ENCODE measurements around the gene MICOS13. TPM values are rescaled to one million over a fixed set of nuclear protein-coding genes. Genes with fewer than 3 reads are reported as not detected.
"Not testable (repeated sequence)": the region's sequence is repeated elsewhere in the genome, so short reads cannot be mapped to it uniquely, and the experiment has no call there.

MICOS13 gene
- total RNA-seq, 2 experiments from 2014 or later: 53.1 to 55.1 TPM

GRCh38 chr19:5711713-5712161, 31.4 kb upstream of the MICOS13 start:
- Mint-ChIP-seq H3K4me3 (no peak overlapping the region), H3K9me3 (ENCODE audit: insufficient read depth) (no peaks in the 10 kb centered on the region), H3K27me3 (ENCODE audit: low read depth) (no peaks in the 10 kb centered on the region), H3K27ac (no peak overlapping the region), H3K36me3 (ENCODE audit: low read depth) (peaks cover 39% of the 10 kb centered on the region), H3K4me1 (ENCODE audit: low read depth) (peaks cover 8% of the 10 kb centered on the region)
- ChIA-PET CTCF (interaction anchor here (1.2 to 2.2 kb wide), 2 partner anchors 22 to 25 kb away, joined by 5 to 12 read pairs; partner anchors contain the start of gene RPL36), POLR2A (interaction anchor here (1.7 kb wide), 1 partner anchor 21 kb away, joined by 5 read pairs; no protein-coding TSS in a partner anchor)
- ATAC-seq: no peak
- no peak for DNase-seq

- CTCF ChIA-PET: interaction anchor here (2.2 kb wide), 1 partner anchor 24 kb away, joined by 12 read pairs; no protein-coding TSS in a partner anchor
- Mint-ChIP-seq H3K4me1 (ENCODE audit: low read depth) (peaks cover 6% of the 10 kb centered on the region), H3K9me3 (ENCODE audit: insufficient read depth) (no peaks in the 10 kb centered on the region), H3K4me3 (no peak overlapping the region), H3K27ac (no peak overlapping the region), H3K27me3 (ENCODE audit: low read depth) (no peaks in the 10 kb centered on the region), H3K36me3 (ENCODE audit: low read depth) (peaks cover 41% of the 10 kb centered on the region)
- DNase-seq: no peak
- POLR2A ChIA-PET: no interaction called here
- peak; percentile 17 for ATAC-seq
Observed at GRCh38 chr19:5711025-5711424, 30.7 kb upstream of the MICOS13 start.

GRCh38 chr19:5707576-5708575, 27.6 kb upstream of the MICOS13 start:
- no peaks in the 10 kb centered on the region for H3K4me1 Mint-ChIP-seq (ENCODE audit: low read depth)
- ATAC-seq: peak; percentile 7
- no peak for DNase-seq
- no peaks in the 10 kb centered on the region for H3K27me3 Mint-ChIP-seq (ENCODE audit: low read depth)
- no peak overlapping the region for H3K4me3 Mint-ChIP-seq
- no peaks in the 10 kb centered on the region for H3K9me3 Mint-ChIP-seq (ENCODE audit: insufficient read depth)
- peaks cover 47% of the 10 kb centered on the region for H3K36me3 Mint-ChIP-seq (ENCODE audit: low read depth)
- POLR2A ChIA-PET: interaction anchor here (3.0 kb wide), 1 partner anchor 11 kb away, joined by 11 read pairs; no protein-coding TSS in a partner anchor
- CTCF ChIA-PET: interaction anchor here (1.6 to 2.0 kb wide), 2 partner anchors 17 to 21 kb away, joined by 4 read pairs; no protein-coding TSS in a partner anchor
- H3K27ac Mint-ChIP-seq: no peak overlapping the region

- Mint-ChIP-seq H3K9me3 (ENCODE audit: insufficient read depth) (no peaks in the 10 kb centered on the region), H3K36me3 (ENCODE audit: low read depth) (peaks cover 43% of the 10 kb centered on the region), H3K27ac (no peak overlapping the region), H3K4me1 (ENCODE audit: low read depth) (no peaks in the 10 kb centered on the region), H3K27me3 (ENCODE audit: low read depth) (no peaks in the 10 kb centered on the region), H3K4me3 (no peak overlapping the region)
- POLR2A ChIA-PET: interaction anchor here (3.0 kb wide), 1 partner anchor 11 kb away, joined by 11 read pairs; no protein-coding TSS in a partner anchor
- CTCF ChIA-PET: interaction anchor here (1.6 to 2.0 kb wide), 2 partner anchors 16 to 20 kb away, joined by 4 read pairs; no protein-coding TSS in a partner anchor
- no peak for ATAC-seq
- DNase-seq: no peak
Observed at GRCh38 chr19:5706876-5707573, 26.7 kb upstream of the MICOS13 start.

- ATAC-seq (no peak), DNase-seq (no peak)
- H3K27ac Mint-ChIP-seq: no peak overlapping the region
- ChIA-PET POLR2A (no interaction called here), CTCF (no interaction called here)
- no peaks in the 10 kb centered on the region for H3K27me3 Mint-ChIP-seq (ENCODE audit: low read depth)
- H3K9me3 Mint-ChIP-seq (ENCODE audit: insufficient read depth): no peaks in the 10 kb centered on the region
- no peak overlapping the region for H3K4me3 Mint-ChIP-seq
- H3K36me3 Mint-ChIP-seq (ENCODE audit: low read depth): peaks cover 50% of the 10 kb centered on the region
- no peaks in the 10 kb centered on the region for H3K4me1 Mint-ChIP-seq (ENCODE audit: low read depth)
Observed at GRCh38 chr19:5705552-5705951, 25.2 kb upstream of the MICOS13 start.

- Mint-ChIP-seq H3K4me3 (no peak overlapping the region), H3K9me3 (ENCODE audit: insufficient read depth) (no peaks in the 10 kb centered on the region), H3K4me1 (ENCODE audit: low read depth) (no peaks in the 10 kb centered on the region), H3K27me3 (ENCODE audit: low read depth) (no peaks in the 10 kb centered on the region), H3K27ac (no peak overlapping the region), H3K36me3 (ENCODE audit: low read depth) (peaks cover 53% of the 10 kb centered on the region)
- DNase-seq (no peak), ATAC-seq (no peak)
- ChIA-PET CTCF (no interaction called here), POLR2A (interaction anchor here (1.7 kb wide), 1 partner anchor 14 kb away, joined by 6 read pairs; no protein-coding TSS in a partner anchor)
Observed at GRCh38 chr19:5703819-5704818, 23.8 kb upstream of the MICOS13 start.

- ATAC-seq; H3K27me3 Mint-ChIP-seq (ENCODE audit: low read depth); CTCF ChIA-PET; H3K4me3 Mint-ChIP-seq; DNase-seq; H3K9me3 Mint-ChIP-seq (ENCODE audit: insufficient read depth); POLR2A ChIA-PET; H3K27ac Mint-ChIP-seq; H3K4me1 Mint-ChIP-seq (ENCODE audit: low read depth): not testable (repeated sequence)
- H3K36me3 Mint-ChIP-seq (ENCODE audit: low read depth): peaks cover 49% of the 10 kb centered on the region
Observed at GRCh38 chr19:5702053-5702410, 21.7 kb upstream of the MICOS13 start.

- ATAC-seq (no peak), DNase-seq (no peak)
- CTCF ChIA-PET: no interaction called here
- H3K27me3 Mint-ChIP-seq (ENCODE audit: low read depth): no peaks in the 10 kb centered on the region
- no peak overlapping the region for H3K4me3 Mint-ChIP-seq
- H3K4me1 Mint-ChIP-seq (ENCODE audit: low read depth): no peaks in the 10 kb centered on the region
- H3K27ac Mint-ChIP-seq: no peak overlapping the region
- H3K9me3 Mint-ChIP-seq (ENCODE audit: insufficient read depth): no peaks in the 10 kb centered on the region
- peaks cover 42% of the 10 kb centered on the region for H3K36me3 Mint-ChIP-seq (ENCODE audit: low read depth)
- POLR2A ChIA-PET: interaction anchor here (1.6 kb wide), 1 partner anchor 10 kb away, joined by 6 read pairs; the partner anchor contains the start of gene RPL36
Observed at GRCh38 chr19:5700455-5701092, 20.3 kb upstream of the MICOS13 start.

- no peak for DNase-seq
- Mint-ChIP-seq H3K27ac (no peak overlapping the region), H3K9me3 (ENCODE audit: insufficient read depth) (no peaks in the 10 kb centered on the region), H3K4me3 (no peak overlapping the region), H3K36me3 (ENCODE audit: low read depth) (peaks cover 46% of the 10 kb centered on the region), H3K4me1 (ENCODE audit: low read depth) (no peaks in the 10 kb centered on the region), H3K27me3 (ENCODE audit: low read depth) (no peaks in the 10 kb centered on the region)
- ChIA-PET CTCF (interaction anchor here (0.8 to 1.8 kb wide), 2 partner anchors 8 to 9 kb away, joined by 3 to 4 read pairs; partner anchors contain the start of gene RPL36), POLR2A (no interaction called here)
- ATAC-seq: no peak
Observed at GRCh38 chr19:5698635-5699422, 18.5 kb upstream of the MICOS13 start.
